GM18498 (cell line): ENCODE results near the gene ZNF469.

Experiments
- ATAC-seq: cut with Tn5 transposase; IDR thresholded peaks from one replicate; pipeline ENCODE4 v1.9.1; 2021; ENCODE audit warnings: mild to moderate bottlenecking, moderate library complexity; ENCODE audit not compliant: unreplicated experiment

ZNF469 gene

DNA sequence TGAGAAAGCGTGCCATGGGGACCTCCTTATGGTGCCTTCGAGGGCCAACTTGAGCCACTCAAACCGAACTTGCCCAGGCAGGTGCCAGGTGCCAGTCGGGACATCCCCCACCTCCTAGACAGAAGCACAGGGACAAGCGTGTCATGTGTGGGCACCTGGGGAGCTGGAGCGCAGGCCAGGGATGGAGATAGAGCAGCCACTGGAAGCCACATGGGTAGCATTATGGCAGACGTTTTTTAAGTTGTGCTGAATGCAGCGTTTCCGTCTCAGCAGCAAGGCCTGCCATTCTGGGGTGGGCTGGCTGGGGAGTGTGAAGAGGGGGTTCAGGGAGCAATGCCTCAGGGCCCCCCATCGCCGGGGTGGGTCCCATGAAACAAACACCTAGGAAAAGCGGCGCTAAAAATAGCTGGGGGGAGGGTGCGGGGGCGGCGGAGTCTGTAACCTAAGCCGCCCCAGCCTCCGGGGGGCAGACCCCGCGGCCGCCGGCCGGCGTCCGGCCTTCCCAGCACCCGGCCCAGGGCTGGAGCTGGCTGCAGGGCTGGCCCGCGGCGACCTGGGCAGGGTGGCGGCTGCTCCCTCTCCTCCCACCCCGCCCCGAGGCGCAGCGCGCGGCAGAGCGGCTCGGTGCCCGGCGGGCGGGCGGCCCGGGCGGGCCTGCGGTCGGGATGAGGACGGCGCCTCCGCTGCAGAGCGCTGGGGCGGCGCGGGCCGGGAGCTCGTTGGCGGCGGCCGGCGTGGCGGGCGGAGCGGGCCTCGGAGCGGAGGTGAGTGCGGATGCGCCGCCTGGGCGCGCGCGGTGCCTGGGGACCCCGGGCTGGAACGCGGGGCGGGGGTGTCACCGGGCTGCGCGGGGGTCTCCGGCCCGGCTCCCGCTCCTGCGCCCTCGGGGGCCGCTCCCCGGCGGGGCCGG is at the start of gene ZNF469:
Gene ZNF469, plus strand, starts transcription at position 469 of the 910 bp plus-strand sequence. CDS start 44,512 bp downstream, outside the sequence.
- no peak for ATAC-seq

- ATAC-seq = no peak
These were observed 48.6 kb upstream of the ZNF469 start for GRCh38 chr16:88333848-88334777.

DNA sequence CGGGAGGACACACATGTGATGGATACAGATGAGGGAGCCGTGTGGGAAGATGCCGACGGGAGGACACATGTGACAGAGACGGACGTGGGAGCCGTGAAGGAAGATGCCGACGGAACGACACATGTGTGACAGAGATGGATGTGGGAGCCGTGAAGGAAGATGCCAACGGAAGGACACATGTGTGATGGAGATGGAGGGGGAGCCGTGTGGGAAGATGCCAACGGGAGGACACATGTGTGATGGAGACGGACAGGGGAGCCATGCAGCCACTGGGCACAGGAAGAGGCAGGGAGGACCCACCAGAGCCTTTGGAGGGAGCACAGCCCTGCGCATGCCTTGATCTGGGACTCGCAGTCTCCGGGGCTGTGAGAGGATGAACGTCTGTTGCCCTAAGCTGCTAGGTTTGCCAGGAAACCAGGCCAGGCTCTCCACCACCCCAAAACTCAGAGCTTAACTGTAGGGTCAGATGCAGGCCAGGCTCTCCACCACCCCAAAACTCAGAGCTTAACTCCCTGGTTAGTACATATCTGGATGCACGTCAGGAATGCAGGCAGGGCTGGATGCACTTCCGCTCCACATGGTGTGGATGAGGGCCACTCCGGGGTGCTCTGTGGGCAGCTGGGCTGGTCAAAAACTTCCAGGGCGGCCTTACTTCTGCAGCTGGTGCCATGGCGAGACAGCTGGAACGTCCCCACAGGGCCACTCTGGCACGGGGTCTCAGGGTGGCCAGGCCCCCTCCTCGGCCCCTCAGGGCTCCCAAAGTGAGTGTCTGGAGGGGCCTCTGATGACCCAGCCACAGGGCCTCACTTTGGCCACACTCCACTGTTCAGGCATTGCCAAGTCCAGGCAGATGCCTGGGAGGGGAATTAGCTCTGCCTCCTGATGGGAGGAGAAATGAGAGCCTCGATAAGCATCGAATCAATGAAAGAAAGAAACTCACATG is 47.7 kb upstream of the ZNF469 start:
- ATAC-seq = no peak

DNA sequence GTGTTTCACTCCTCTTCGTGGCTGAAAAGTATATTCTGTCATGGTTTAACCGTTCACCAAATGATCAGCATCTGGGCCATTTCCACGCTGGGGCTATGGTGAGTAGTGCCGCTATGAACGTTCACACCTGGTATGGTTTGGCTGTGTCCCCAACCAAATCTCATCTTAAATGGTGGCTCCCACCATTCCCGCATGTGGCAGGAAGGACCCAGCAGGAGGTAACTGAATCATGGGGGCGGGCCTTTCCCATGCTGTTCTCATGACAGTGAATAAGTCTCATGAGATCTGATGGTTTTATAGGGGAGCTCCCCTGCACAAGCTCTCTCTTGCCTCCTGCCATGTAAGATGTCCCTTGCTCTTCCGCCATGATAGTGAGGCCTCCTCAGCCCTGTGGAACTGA is 45.7 kb upstream of the ZNF469 start:
- ATAC-seq = no peak

DNA sequence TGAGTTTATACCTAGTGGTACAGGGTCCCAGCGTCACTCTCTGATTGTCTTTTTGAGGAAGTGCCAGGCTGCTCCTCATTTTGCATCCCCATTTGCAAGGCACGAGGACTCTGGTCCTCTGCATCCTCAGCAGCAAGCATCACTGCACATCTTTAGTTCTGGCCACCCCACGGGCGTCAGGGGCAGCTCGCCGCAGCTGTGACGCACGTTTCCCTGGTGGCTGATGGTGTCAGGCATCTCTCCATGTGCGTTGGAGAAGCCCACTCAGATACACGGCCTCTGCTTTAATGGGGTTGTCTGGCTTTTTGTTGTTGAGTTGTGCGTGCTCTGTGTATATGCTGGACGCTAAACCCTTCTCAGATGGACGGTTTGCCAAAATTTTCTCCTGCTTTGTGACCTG is 45.2 kb upstream of the ZNF469 start:
- ATAC-seq = no peak

- no peak for ATAC-seq
These were observed 44.6 kb upstream of the ZNF469 start for GRCh38 chr16:88338111-88338510.

DNA sequence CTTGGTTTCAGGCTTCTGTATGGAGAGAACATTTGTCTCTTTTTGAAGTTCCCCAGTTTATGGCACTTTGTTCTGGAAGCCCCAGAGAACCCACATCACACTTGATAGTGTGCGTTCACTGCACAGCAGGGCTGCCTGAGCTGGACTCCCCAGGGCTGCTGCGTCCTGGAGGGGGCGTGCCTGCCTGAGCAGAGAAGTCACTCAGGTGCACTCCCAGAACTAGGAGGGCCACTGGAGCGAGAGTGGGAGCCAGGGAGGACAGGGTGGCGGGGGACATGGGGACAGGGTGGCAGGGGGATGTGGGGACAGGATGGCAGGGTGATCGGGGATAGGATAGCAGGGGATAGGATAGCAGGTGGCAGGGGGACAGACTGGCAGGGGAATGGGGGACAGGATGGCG is 43.9 kb upstream of the ZNF469 start:
- no peak for ATAC-seq

GRCh38 chr16:88339930-88340754 is 42.6 kb upstream of the ZNF469 start:
- ATAC-seq = no peak

GRCh38 chr16:88340755-88341150 is 42.0 kb upstream of the ZNF469 start:
- no peak for ATAC-seq

- no peak for ATAC-seq
These were observed 41.0 kb upstream of the ZNF469 start for GRCh38 chr16:88341551-88342290.

DNA sequence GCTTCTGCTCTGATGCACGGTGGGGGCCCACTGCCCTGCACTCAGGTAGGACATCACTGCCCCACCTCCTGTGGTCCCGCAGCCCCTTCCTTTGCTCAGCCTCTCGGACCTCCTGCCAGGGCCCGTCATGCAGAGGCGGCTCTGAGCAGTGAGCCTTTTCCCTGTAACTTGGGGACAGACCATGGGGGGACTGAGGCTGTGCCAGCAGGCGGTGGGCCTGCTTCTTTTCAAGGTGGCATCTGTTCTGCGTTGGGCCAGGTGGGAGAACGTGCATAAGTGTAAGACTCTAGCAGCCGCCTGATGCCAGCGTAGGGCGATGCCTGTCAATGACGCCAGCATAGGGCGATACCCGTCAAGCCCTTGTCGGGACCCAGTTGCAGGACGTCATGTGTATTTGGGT is 40.3 kb upstream of the ZNF469 start:
- ATAC-seq = no peak

GRCh38 chr16:88343271-88343791 is 39.4 kb upstream of the ZNF469 start:
- ATAC-seq = no peak

DNA sequence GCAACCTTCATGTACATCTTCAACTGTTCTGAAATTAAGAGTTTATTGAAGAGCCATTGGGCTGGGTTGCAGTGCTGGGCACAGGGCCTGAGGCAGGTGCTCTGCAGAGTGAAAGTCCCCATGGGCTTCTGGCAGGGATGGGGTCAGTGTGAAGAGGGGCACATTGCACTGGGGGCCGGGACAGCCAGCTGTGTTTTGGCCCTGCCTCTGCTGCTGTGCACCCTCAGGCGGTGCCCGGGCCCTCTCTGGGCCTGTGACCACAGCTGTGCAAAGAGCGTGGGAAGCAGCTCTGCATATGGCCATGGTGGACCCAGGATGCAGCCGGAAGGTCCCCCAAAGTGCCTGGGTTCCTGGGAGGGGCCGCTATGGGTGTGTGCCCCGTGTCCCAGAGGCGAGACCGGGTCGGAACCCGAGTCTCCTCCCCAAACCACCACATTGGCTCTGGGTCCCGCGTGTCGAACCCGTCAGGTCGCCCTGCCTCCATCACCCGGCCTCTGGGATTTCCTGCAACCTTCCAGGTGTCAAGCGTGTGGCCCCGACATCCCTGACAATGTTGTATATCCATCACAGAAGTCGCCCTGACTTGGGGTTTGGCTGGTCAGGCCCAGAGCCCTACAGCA is 38.2 kb upstream of the ZNF469 start:
- ATAC-seq = no peak

DNA sequence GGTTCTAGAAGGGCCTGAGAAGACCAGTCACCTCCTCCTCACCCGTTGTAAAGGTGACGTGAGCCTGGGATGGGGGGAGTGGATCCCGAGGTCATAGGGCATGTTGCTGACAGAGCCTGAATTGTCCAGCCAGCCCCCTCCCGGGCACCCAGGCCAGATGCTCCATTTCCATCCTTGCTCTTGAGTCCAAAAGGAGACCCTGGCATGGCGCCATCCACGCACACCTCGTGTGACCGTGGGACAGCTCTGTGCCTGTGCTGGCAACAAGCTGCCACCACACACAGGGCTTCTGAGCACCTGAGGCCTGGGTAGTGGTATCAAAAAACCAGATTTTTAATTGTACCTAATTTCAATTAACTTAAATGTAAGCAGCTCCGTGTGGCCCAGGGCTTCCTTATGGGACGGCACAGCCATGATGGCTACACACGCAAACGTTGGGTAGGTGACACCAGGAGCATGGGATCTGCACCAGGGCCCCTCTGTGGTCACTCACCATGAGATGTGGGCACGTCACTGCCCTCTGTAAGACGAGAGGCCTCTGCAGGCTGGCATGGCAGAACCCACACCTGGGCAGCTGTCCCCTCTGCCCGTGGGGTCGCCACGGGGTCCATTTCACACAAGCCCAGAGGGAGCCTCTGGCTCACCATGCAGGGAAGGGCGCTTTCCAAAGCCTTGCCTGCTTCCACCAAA is 37.6 kb upstream of the ZNF469 start:
- ATAC-seq = no peak

DNA sequence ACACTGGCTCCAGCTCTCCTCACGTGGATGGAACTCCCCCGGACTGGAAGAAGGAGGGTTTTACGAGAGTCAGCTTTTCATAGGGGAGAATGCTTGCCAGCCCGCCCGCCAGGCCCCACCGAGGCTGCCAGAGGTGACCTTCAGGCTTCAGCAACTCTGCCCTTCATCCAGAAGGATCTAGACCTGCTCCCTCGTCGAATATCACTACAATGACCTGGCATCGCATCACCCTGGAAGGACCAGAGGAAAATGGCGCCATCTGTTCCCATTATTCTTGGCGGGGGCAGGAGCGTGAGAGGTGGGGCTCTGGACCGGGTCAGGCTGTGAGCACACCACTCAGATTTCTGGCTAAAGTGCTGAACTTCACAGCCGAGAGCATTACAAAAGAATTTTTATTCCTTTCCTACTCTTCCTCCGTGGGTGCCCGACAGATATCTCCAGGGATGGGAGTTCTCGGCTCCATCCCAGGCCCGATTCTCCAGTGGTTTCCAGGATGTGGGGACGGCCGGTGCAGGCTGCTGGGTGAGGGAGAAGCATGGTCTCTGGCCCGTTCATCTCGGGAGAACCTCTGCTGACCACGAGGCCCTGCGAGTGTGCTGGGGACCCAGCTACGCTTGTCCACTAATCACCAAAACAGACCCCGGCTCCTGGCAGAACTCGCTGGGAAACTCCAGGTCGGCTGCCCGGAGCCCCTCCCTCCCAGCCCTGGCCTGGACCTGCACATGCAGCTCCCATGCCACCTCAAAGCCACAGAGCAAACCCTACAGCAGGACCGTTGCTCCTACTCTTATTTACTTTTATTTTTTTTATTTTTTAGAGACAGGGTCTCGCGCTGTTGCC is 36.8 kb upstream of the ZNF469 start:
- no peak for ATAC-seq

DNA sequence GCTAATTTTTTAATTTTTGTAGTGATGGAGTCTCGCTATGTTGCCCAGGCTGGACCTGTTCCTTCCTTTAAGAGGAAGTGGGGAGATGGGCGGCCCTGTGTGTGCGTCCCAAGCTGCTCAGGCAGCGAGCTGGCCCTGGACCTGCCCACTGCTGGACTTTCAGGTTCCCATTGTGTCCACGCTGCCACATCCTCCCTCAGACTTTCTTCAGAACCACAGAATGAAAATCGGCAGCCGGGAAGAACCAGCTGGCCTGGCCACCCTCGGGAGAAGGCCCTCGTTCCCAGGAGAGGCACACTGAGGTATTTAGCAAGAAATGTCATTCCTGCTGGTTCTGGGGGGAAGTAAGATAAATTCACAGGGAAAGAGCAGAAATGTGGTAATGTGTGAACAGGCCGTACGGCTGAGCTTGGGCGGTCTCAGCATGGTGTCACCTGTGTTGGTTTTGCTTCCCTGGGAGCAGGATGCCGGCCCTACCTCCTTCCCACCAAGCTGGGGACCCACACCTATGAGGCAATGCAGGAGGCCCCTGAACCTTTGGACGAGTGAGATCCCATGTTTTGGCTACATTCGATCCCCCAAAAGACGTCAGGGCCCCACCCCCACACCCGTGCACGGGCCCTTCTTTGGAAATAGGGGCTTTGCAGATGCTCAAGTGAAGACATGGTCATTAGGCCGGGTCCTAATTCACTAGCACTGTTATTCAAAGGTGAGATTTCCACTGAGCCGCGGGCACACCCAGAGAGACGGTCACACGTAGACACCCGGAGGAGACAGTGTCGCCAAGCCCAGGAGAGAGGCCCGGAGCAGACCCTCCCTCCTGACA is 35.9 kb upstream of the ZNF469 start:
- ATAC-seq = no peak
